HG03280 (cell line): ENCODE measurements around the gene SRSF3.
"Not testable (repeated sequence)": the region's sequence is repeated elsewhere in the genome, so short reads cannot be mapped to it uniquely, and the experiment has no call there.

Experiments used
- ATAC-seq: cut with Tn5 transposase; IDR thresholded peaks from one replicate; pipeline ENCODE4 v1.9.1; 2021; ENCODE audit warnings: mild to moderate bottlenecking, moderate library complexity; ENCODE audit not compliant: unreplicated experiment

SRSF3 gene

GRCh38 chr6:36642913-36643817 lies 49.0 kb downstream of the SRSF3 start:
- ATAC-seq = no peak

GRCh38 chr6:36643977-36644376 lies 49.8 kb downstream of the SRSF3 start:
- no peak for ATAC-seq

GRCh38 chr6:36649086-36649485 lies 54.9 kb downstream of the SRSF3 start:
- no peak for ATAC-seq

- ATAC-seq = no peak
Observed at GRCh38 chr6:36649701-36650484, 55.7 kb downstream of the SRSF3 start.

GRCh38 chr6:36650848-36651478 lies 56.8 kb downstream of the SRSF3 start:
- peak; percentile 58 for ATAC-seq

DNA sequence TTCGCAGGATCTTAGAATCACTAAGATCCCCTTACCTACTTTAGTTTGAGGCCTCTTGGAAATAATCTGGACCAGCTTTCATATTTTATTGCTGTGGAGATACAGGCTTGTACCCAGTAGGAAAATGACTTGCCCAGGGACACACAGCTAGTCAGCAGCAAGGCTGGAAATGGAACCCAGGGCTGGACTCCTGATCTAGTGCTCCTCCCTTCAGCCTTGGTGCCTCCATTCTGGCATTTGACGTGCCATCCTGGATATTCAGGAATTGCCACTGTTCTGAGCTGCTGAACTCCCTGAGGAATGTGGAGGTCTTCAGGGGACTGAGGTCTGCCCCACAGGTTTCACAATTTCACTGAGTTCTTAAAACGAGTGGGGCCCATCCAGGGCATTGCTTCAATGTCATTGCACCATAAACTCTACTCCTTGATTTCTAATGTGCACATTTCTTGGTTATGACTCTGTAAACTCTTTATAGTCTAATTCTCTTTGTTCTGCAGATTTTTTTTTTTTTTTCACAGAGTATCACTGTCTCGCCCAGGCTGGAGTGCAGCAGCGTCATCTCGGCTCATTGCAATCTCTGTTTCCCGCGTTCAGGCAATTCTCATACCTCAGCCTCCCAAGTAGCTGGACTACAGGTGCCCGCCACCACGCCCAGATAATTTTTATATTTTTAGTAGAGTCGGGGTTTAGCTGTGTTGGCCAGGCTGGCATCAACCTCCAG lies 57.7 kb downstream of the SRSF3 start:
- no peak for ATAC-seq

- ATAC-seq = not testable (repeated sequence)
Observed at GRCh38 chr6:36654469-36654868, 60.3 kb downstream of the SRSF3 start.
